Measurements from ENCODE around the gene DDI1.

DNA sequence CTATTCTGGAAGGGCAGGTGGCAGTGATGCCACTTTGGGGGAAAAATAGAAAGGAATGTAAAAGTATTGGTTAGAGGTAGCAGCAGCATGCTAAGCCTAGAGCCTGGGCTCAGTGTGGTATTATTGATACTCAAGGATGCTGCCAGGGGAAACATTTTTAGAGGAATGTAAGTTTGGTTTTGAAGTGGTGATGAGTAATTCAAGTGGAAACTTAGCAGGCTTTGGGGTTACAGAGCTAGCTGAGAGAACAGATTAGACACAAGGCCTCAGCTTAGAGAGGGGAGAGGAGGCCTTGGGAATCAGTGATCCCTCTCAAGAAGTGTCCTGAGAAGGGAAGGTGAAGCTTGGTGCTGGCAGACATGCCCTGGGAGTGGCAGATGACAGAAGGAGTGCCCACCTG is 32.9 kb upstream of the DDI1 start:
- TF ChIP-seq, protein P1, sequence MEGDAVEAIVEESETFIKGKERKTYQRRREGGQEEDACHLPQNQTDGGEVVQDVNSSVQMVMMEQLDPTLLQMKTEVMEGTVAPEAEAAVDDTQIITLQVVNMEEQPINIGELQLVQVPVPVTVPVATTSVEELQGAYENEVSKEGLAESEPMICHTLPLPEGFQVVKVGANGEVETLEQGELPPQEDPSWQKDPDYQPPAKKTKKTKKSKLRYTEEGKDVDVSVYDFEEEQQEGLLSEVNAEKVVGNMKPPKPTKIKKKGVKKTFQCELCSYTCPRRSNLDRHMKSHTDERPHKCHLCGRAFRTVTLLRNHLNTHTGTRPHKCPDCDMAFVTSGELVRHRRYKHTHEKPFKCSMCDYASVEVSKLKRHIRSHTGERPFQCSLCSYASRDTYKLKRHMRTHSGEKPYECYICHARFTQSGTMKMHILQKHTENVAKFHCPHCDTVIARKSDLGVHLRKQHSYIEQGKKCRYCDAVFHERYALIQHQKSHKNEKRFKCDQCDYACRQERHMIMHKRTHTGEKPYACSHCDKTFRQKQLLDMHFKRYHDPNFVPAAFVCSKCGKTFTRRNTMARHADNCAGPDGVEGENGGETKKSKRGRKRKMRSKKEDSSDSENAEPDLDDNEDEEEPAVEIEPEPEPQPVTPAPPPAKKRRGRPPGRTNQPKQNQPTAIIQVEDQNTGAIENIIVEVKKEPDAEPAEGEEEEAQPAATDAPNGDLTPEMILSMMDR (conservative IDR thresholded peaks at IDR 0.05; ENCODE audit: low read depth, low read length) = no peak
- TF ChIP-seq EZH2 (IDR thresholded peaks at IDR 0.05; ENCODE audit: low read length, unreplicated experiment) = no peak

Measured in PC-3 (cell line).